ENCODE data around the gene SLC17A9. TPM values are rescaled to one million over a fixed set of nuclear protein-coding genes. Genes with fewer than 3 reads are reported as not detected.

The SLC17A9 gene
- total and polyA plus RNA-seq, 10 of the 15 experiments (the other 5 are each of a cell fraction or from before 2014, with no cell fraction given): 0.72 to 74.1 (median 29.4) TPM

DNA sequence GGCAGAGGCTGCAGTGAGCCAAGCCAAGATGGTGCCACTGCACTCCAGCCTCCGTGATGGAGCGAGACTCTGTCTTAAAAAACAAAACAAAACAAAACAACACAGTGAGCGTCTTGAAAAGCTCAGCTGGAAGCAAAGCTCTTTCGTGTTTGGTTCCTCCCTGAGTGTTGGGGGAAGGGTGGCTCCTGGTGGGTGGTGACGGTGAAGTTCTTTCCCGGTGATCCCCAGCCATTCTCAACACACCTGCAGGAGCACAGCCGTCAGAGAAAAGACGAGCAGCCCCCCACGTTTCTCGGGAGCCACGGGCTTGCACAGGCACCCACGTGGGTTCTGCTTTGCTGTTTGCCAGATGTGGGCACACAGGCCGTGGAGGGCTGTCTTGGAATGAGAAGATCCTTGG, 51.0 kb downstream of the SLC17A9 start:
- ChIA-PET POLR2A (no interaction called here), CTCF (interaction anchor here (0.7 to 1.5 kb wide), 2 partner anchors 19 to 39 kb away, joined by 3 to 4 read pairs; no protein-coding TSS in a partner anchor), SMC1A (ENCODE audit: uncharacterized antibody, unreplicated experiment) (interaction anchor here (0.7 to 2.8 kb wide), 5 partner anchors 8 to 130 kb away, joined by 3 to 15 read pairs (median 3); no protein-coding TSS in a partner anchor)

DNA sequence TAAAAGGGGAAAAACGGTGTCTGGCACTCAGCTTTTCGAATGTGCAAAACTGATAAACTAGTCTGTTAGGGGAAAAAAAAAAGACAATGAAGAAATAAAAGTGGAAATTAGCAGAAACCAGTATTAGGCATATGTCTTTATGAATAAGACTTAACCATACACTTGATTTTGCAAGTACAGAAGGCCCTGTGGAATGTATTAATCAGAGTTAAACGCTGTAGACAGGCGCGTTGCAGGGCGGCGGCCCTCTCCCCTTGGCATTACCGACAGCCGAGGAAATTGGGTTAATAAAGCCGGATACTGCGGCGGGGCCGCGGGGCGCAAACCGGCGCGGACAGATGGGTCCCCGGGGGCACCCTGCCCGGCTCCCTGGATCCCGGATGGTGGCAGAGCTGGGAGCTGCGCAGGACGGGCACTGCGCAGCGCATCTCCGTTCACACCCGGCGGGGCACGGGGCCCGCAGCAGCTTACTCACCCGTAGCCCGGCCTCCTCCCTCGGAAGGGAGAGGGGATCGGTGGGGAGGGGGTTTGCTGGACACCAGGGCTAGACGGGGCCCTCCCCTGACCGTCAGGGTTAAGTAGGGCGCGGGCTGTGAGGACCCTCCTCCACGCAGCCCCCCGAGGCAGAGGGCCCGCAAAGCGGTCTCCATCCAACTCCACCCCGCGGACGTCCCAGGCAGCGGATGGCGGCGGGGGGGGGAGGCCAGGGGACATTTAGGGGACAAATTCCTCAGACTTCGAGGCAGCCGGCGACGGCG, 52.3 kb downstream of the SLC17A9 start:
- Histone ChIP-seq H3K27me3 (replicated peaks in 1 of 2; ENCODE audit: control insufficient read depth in 2 of 2, insufficient read depth in 2 of 2, low read length in 1 of 2) (peaks cover 15 to 21% of the 10 kb centered on the region in 2 experiments), H3K4me2 (ENCODE audit: control insufficient read depth, insufficient read depth) (no peak overlapping the region), H3K9me3 (replicated peaks; ENCODE audit: control insufficient read depth, insufficient read depth, low read length) (no peaks in the 10 kb centered on the region), H2AFZ (ENCODE audit: control insufficient read depth, low read depth, low read length) (no peak overlapping the region), H3K4me1 (ENCODE audit: control insufficient read depth, insufficient read depth, low read length) (peaks cover 5% of the 10 kb centered on the region; the same call in 1 of the 2 replicates), H4K20me1 (ENCODE audit: control insufficient read depth, insufficient read depth) (no peaks in the 10 kb centered on the region), H3K27ac (ENCODE audit: control insufficient read depth, insufficient read depth) (no peak overlapping the region), H3K9ac (ENCODE audit: control insufficient read depth, insufficient read depth, low read length) (no peak overlapping the region), H3K4me3 (no peak overlapping the region), H3K36me3 (ENCODE audit: control insufficient read depth in 2 of 2, insufficient read depth in 2 of 2, low read length in 1 of 2) (no peaks in the 10 kb centered on the region), H3K79me2 (ENCODE audit: control insufficient read depth, insufficient read depth, low read length) (peaks cover 6% of the 10 kb centered on the region)
- BruUV-seq (replicated peaks): no TSS peak
- RAD21 ChIA-PET (ENCODE audit: unreplicated experiment): no interaction called here
- SMC1A ChIA-PET (ENCODE audit: uncharacterized antibody, unreplicated experiment): interaction anchor here (1.1 to 2.8 kb wide), 3 partner anchors 9 to 131 kb away, joined by 3 to 15 read pairs (median 4); no protein-coding TSS in a partner anchor
- TF ChIP-seq RELA (IDR thresholded peaks at IDR 0.05; ENCODE audit: borderline replicate concordance, partially characterized antibody) (no peak), EED (IDR thresholded peaks at IDR 0.05; ENCODE audit: low read depth) (no peak), MXI1 (IDR thresholded peaks at IDR 0.05; ENCODE audit: low read depth, low read length) (no peak), ZNF622 (IDR thresholded peaks at IDR 0.05) (no peak), SUZ12 (IDR thresholded peaks at IDR 0.05; ENCODE audit: unreplicated experiment) (peak; percentile 31)
- TF ChIP-seq, protein P1, sequence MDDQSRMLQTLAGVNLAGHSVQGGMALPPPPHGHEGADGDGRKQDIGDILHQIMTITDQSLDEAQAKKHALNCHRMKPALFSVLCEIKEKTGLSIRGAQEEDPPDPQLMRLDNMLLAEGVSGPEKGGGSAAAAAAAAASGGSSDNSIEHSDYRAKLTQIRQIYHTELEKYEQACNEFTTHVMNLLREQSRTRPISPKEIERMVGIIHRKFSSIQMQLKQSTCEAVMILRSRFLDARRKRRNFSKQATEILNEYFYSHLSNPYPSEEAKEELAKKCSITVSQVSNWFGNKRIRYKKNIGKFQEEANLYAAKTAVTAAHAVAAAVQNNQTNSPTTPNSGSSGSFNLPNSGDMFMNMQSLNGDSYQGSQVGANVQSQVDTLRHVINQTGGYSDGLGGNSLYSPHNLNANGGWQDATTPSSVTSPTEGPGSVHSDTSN (IDR thresholded peaks at IDR 0.05; ENCODE audit: insufficient replicate concordance, low read depth, low read length): no peak
- ATAC-seq (no peak), DNase-seq (ENCODE audit: low read depth, low spot score) (no peak), FAIRE-seq (no peak)
- intact Hi-C loops (cut with micrococcal nuclease; ENCODE audit: unreplicated experiment): no loop called here
- CTCF ChIA-PET: interaction anchor here (1.5 kb wide), 1 partner anchor 20 kb away, joined by 4 read pairs; no protein-coding TSS in a partner anchor
- in situ Hi-C loops (cut with MboI): no loop called here
- 37% methylated on average over 37 of the region's 53 CpGs for WGBS (ENCODE audit: insufficient coverage, insufficient replicate concordance, low lambda C conversion rate, missing lambda C conversion rate)
- POLR2A ChIA-PET: no interaction called here

More for the DNA sequence above, 51.0 kb downstream of the SLC17A9 start:
- no peaks in the 10 kb centered on the region for H3K9me3 ChIP-seq (replicated peaks; ENCODE audit: control insufficient read depth, insufficient read depth, low read length)
- no peak overlapping the region for H2AFZ ChIP-seq (ENCODE audit: control insufficient read depth, low read depth, low read length)
- no peak overlapping the region for H3K27ac ChIP-seq (ENCODE audit: control insufficient read depth, insufficient read depth)
- BruUV-seq (replicated peaks): no TSS peak
- H3K4me3 ChIP-seq: no peak overlapping the region
- 54% methylated on average over 12 of the region's 13 CpGs for WGBS (ENCODE audit: insufficient coverage, insufficient replicate concordance, low lambda C conversion rate, missing lambda C conversion rate)
- FAIRE-seq (no peak), DNase-seq (ENCODE audit: low read depth, low spot score) (no peak), ATAC-seq (no peak)
- no peaks in the 10 kb centered on the region for H3K79me2 ChIP-seq (ENCODE audit: control insufficient read depth, insufficient read depth, low read length)
- no peak overlapping the region for H3K9ac ChIP-seq (ENCODE audit: control insufficient read depth, insufficient read depth, low read length)
- no peaks in the 10 kb centered on the region for H4K20me1 ChIP-seq (ENCODE audit: control insufficient read depth, insufficient read depth)
- no peaks in the 10 kb centered on the region for H3K36me3 ChIP-seq (ENCODE audit: control insufficient read depth in 2 of 2, insufficient read depth in 2 of 2, low read length in 1 of 2)
- H3K27me3 ChIP-seq (replicated peaks in 1 of 2; ENCODE audit: control insufficient read depth in 2 of 2, insufficient read depth in 2 of 2, low read length in 1 of 2): peaks cover 15 to 21% of the 10 kb centered on the region in 2 experiments
- H3K4me1 ChIP-seq (ENCODE audit: control insufficient read depth, insufficient read depth, low read length): peaks cover under 1% of the 10 kb centered on the region; the same call in 1 of the 2 replicates
- intact Hi-C loops (cut with micrococcal nuclease; ENCODE audit: unreplicated experiment): no loop called here
- no peak overlapping the region for H3K4me2 ChIP-seq (ENCODE audit: control insufficient read depth, insufficient read depth)
- RAD21 ChIA-PET (ENCODE audit: unreplicated experiment): no interaction called here
- in situ Hi-C loops (cut with MboI): no loop called here
- TF ChIP-seq ZZZ3 (IDR thresholded peaks at IDR 0.05; ENCODE audit: control insufficient read depth, insufficient read length, low read depth) (no peak), STAT3 (IDR thresholded peaks at IDR 0.05; ENCODE audit: low read depth, low read length) (no peak), STAT1 (conservative IDR thresholded peaks at IDR 0.05) (no peak)
